Ishikawa (cell line): ENCODE data around the gene TPO.

Experiments used
- CREB1 ChIP-seq: IDR thresholded peaks from 2 replicates; pipeline ENCODE4 v1.6.1; 2012; ENCODE audit warnings: low read depth
- EGR1 ChIP-seq: IDR thresholded peaks from 2 replicates; pipeline ENCODE4 v1.6.1; 2012
- EP300 ChIP-seq: IDR thresholded peaks from 2 replicates; pipeline ENCODE4 v1.6.1; 2012; ENCODE audit warnings: borderline replicate concordance
- FOXM1 ChIP-seq: IDR thresholded peaks from 2 replicates; pipeline ENCODE4 v1.6.1; 2012; ENCODE audit warnings: low read depth, borderline replicate concordance
- MAX ChIP-seq: IDR thresholded peaks from 2 replicates; pipeline ENCODE4 v1.6.1; 2012
- RAD21 ChIP-seq: IDR thresholded peaks from 2 replicates; pipeline ENCODE4 v1.6.1; 2012; ENCODE audit warnings: low read depth
- REST ChIP-seq: IDR thresholded peaks from 2 replicates; pipeline ENCODE4 v1.6.1; 2012; ENCODE audit warnings: low read depth, mild to moderate bottlenecking
- TAF1 ChIP-seq: IDR thresholded peaks from 2 replicates; pipeline ENCODE4 v1.6.1; 2012; ENCODE audit warnings: low read depth, mild to moderate bottlenecking
- TCF12 ChIP-seq: IDR thresholded peaks from 2 replicates; pipeline ENCODE4 v1.6.1; 2012; ENCODE audit warnings: low read depth
- USF1 ChIP-seq: IDR thresholded peaks from 2 replicates; pipeline ENCODE4 v1.6.1; 2012
- YY1 ChIP-seq: IDR thresholded peaks from 2 replicates; pipeline ENCODE4 v1.6.1; 2012; ENCODE audit warnings: low read depth

- TF ChIP-seq YY1 (no peak), EP300 (no peak), RAD21 (no peak), CREB1 (no peak), EGR1 (no peak), TAF1 (no peak), REST (no peak), FOXM1 (no peak), TCF12 (no peak), MAX (no peak), USF1 (no peak)
Measured at GRCh38 chr2:1563943-1564891, 151.0 kb downstream of the TPO start.
